ENCODE measurements around the gene KANSL1.

DNA sequence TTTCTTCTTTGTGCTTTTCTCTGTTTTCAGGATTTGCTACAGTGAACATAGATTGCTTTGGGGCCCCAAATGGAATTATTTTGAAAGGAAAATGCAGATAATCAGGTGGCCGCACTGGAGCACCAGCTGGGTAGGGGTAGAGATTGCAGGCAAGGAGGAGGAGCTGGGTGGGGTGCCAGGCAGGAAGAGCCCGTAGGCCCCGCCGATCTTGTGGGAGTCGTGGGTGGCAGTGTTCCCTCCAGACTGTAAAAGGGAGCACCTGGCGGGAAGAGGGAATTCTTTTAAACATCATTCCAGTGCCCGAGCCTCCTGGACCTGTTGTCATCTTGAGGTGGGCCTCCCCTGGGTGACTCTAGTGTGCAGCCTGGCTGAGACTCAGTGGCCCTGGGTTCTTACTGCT, 192.9 kb downstream of the KANSL1 start:
- no peak for TF ChIP-seq CTCF (IDR thresholded peaks at IDR 0.05; ENCODE audit: low read depth, low read length, poor library complexity, severe bottlenecking)
- TF ChIP-seq EZH2phosphoT487 (IDR thresholded peaks at IDR 0.05; ENCODE audit: borderline replicate concordance, low read length), result no peak

Measured in DOHH2 (cell line).